Endometrium (tissue), 2 donors: ENCODE data around the gene IQCE.
"Not testable (repeated sequence)": the region's sequence is repeated elsewhere in the genome, so short reads cannot be mapped to it uniquely, and the experiment has no call there.

ENCODE experiments used
- FAIRE-seq: peaks from 2 replicates; lab custom pipeline; 2012; peaks lifted over from hg19 to GRCh38; lab: Jason Lieb, UNC
- donor health status: control.
- donor health status: control.

The IQCE gene

DNA sequence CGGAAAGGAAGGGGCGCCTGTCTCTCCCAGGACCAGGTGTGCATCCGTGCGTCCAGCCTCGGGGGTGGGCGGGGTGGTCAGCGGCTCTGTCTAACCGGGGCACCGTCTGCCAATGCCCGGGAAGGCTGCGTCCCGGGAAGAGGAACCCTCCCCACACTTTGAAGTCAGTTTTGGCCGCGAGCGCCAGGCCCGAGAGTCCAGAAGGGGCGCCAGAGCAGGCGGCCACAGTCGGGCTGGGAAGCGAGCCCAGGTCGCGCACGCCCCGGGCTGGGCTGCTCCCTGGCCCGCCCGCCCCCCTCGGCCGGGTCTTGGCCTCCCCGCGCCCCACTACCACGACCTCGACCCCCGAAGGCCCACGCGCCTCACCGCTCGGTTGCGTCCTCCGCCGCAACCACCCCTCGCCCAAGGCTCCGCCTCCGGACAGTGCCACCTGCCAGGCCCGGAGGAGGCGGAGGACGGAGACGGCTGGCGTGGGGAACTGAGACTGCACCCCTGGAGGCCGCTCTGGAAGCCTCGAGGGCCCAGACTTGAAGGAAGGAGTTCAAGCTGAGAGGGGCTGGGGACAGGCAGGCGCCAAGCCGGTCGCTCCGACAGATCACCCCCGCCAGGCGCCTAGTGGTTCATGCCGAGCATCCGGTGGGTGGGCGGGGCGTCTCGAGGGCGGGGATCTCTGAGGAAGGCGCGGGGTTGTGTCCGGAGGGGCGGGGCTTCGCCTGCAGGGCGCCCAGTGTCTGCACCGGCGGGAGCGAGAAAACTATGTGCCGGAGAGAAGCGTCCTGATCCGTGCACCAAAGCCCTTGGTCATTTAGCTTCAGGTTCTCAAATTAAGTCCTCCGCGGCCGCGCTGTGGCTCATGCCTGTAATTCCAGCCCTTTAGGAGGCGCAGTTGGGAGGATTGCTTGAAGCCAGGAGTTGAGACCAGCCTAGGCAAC lies 3.4 kb upstream of the IQCE start, which contains the start of gene BRAT1:
BRAT1 (minus strand) TSS at position 404 of the 932 bp plus-strand sequence. CDS start 1,093 bp downstream, outside the sequence.
- FAIRE-seq: no peak

DNA sequence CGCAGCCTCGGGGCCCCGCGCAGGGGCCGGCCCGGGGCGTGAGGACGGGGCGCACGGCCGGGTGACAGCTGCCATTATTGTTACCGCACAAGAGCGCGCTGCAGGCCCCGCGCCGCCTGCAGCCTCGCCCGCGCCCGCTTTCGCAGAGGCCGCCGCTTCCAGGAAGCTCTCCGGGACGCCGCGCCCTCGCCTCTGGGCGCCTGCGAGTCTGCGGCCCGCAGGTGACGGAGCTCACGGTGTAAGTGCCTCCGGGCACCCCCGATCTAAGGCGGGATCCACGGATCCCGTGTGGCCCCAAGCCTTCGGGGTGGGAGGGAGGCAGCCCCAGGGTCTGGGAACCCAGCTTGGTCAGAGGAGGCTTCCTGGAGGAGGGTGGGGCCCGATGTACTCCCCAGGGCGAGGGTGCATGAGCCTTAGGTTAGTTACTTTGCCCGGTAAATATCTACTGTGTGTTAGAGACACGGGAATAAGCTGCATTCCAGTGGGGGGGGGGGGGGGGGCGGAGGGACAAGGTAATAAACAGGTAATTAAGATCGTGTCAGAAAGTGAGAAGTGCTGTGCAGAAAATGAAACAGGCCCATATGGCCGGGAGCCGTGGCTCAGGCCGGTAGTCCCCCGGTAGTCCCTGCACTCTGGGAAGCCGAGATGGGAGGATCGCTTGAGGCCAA lies 638 bp downstream of the IQCE start:
- FAIRE-seq: no peak

DNA sequence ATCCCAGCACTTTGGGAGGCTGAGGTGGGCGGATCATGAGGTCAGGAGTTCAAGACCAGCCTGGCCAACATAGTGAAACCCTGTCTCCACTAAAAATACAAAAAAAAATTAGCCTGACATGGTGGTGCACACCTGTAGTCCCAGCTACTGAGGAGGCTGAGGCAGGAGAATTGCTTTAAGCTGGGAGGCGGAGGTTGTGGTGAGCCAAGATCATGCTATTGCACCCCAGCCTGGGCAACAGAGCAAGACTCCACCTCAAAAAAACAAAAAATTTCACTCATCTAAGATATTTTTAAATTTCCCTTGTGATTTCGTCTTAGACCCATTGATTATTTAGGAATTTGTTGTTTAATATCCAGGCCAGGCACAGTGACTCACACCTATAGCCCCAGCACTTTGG lies 5.2 kb downstream of the IQCE start:
- FAIRE-seq: not testable (repeated sequence)

DNA sequence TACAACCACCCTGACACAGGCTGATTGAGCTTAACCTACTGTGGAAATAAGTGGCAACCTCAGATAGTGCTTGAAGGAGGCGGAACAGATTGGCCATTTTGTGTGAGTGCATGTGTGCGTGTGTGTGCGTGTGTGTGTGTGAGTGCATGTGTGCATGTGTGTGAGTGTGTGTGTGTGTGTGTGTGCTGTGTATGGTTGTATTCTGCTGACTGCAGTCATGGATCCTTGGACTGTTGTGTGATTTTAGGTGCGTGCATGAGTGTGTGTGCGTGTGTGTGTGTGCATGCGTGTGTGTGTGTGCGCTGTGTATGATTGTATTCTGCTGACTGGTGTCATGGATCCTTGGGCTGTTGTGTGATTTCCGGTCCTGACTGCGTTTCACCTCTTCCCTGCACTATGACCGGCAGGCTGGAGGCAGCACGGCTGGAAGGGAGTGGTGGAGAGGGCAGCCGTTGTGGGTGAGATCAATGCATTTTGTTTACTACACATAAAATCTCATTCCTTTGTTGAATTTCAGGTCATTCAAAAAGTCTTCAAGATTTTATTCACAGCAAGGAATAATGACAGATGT lies 6.3 kb downstream of the IQCE start:
- no peak for FAIRE-seq

DNA sequence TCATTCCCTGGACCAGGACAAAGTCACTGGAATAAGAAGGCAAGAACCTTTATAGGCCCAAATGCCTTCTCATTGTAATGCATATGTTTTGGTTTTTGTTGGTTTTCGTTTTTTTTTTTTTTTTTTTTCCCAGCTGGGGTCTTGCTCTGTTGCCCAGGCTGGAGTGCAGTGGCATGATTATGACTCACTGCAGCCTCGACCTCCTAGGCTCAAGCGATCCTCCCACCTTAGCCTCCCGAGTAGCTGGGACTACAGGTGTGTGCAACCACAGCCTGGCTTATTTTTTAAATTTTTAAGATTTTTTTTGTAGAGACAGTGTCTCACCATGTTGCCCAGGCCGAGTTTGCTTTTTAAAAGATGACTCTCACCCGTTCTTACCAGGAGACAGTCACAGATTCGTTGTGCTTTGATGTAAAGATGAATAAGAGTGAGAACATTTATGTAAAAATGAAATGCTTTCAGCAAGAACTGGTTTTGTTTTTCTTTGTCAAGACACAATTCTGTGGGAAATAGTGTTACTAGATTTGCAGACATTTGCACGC lies 7.6 kb downstream of the IQCE start:
- no peak for FAIRE-seq

DNA sequence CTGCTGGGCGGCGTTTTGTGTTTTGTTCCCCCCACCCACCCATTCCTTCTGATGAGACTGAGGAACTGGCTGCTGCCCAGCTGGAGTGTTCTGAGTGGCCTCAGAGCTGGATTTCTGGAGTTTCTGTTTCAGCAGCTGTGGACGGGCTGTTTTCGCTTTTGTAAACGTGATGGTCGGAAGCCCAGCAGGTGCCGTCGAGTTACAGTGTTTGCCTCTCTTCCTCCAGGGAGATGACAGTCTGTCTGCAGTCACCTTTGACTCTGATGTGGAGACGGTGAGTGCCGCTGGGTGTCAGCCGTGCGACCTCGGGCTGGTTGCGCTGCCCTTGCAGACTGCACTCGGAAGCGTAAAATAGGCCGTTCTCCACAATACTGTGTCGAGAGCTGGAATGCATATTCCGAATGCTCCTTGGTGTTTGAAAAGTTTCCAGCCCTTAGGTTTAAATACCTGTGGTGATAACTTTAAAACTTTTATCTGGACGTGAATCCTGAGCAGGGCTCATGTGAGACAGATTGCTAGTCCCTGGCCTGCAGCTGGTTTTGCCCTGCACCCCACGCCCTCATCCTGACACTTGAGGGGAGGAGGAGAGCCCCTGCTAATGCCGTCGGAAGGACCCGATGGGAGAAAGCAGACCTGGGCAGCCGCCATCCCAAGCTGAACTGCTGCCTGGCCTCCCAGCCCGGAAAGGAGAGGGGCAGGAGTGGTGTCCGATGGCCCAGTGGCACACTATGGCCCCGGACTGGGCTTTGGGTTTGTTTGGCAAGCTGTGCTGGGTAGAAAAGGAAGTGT lies 8.3 kb downstream of the IQCE start:
- FAIRE-seq: no peak

DNA sequence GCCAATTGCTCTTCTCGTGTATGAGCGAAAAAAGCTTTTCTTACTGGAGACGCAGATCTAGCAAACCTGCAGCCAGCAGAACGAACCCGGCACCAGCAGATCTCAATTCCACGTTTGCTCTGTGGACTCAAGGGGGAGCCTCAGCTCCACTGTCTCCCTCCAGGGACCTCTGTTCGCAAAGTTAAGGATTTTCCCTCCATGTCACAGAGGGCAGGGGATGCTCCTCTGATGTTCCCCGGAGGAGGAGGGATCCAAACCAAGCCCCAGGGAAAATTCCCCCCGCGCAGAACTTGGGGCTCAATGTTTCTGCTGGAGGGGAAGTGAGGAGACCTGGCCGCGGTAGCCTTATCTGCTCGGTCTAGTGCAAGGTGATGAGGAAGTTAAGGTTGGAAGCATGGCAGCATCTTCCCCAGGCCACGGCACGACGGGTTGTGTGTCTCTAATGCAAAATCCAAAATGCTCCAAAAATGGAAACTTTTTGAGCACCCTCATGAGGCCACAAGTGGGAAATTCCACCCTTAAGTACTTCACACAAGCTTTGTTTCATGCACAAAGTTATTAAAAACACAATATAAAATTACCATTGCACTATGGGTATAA lies 9.0 kb downstream of the IQCE start:
- no peak for FAIRE-seq

DNA sequence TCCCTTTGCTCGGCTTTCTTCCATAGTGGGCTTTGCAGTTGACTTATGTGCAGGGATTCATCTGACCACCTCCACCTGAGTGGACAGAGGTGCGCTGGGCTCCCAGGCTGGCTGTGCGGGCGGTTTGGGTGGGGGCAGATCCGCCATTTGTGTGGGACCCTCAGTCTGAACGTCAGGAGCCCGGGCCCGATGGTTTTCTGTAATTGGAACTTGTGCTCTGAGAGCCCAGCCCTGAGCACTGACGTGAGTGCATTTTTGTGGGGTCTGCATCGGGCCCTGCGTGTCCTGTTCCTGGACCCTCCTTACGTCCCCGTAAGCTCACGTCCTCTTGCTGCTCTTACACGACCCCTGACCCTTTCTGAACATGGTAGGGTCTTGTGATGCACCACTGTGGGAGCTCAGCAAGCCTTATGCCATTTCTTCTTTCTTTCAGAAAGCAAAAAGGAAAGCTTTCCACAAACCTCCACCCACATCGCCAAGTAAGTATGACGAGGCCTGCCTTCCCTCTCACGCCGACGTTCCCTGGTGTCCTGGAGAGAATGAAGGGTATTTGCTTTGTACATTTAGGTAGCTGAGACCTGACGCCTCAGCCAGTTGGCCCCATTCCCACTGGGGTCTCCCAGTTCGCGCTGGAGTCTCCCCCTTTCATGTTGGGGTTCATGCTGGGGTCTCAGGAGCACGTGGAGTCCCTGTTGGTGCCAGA lies 9.9 kb downstream of the IQCE start:
- no peak for FAIRE-seq

DNA sequence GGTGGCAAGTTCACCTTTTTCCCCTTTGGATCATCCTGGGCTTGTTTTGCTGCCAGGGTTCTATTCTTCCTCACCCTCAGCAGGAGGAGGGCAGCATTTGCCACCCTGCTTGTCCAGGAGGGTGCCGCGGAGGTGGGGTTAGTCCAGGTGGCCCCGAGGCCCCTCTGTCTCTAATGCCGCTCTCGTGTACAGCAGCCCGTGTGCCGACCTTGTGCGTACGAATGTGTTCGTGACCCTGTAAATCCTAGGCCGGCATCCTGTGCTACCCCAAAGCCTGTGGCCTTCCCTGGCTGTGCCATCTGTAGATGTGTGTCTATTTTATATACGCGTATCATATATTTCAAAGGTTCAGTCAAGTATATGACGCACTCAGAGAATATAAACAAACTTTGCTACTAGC lies 10.6 kb downstream of the IQCE start:
- FAIRE-seq: no peak

DNA sequence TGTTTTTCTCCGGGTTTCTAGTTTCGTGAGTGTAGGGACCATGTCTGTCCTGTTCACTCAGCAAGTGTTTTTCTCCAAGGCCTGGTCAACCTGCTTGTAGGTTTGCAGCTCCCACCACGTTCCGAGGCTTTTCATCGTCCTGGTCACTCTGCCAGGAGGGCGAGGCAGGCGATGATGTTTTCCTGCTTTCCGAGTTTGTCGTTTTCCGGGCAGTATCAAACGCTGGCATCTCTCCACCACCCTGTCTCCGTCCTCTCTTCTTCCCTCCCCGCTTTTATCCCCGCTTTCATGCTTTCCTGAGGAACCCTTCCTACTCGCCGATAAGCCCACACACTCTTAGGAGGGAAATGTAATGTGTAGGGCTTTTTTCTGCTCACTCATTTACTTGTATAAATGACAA lies 11.2 kb downstream of the IQCE start:
- FAIRE-seq: no peak

DNA sequence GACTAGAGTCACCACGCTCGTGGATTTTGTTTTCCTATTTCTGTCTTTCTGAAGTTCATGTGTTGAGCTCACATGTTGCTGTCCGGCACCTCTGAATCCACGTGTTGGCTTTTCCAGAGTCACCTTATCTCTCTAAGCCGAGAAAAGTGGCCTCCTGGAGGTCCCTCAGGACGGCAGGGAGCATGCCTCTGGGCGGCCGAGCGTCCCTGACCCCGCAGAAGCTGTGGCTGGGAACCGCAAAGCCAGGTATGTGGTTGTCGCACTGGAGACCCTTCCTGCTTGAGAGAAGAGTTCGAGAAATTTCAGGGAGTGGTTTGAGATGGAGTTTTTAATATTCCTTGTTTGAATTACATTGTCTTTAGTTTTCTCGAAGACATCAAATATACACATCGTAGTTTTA lies 12.6 kb downstream of the IQCE start:
- no peak for FAIRE-seq

DNA sequence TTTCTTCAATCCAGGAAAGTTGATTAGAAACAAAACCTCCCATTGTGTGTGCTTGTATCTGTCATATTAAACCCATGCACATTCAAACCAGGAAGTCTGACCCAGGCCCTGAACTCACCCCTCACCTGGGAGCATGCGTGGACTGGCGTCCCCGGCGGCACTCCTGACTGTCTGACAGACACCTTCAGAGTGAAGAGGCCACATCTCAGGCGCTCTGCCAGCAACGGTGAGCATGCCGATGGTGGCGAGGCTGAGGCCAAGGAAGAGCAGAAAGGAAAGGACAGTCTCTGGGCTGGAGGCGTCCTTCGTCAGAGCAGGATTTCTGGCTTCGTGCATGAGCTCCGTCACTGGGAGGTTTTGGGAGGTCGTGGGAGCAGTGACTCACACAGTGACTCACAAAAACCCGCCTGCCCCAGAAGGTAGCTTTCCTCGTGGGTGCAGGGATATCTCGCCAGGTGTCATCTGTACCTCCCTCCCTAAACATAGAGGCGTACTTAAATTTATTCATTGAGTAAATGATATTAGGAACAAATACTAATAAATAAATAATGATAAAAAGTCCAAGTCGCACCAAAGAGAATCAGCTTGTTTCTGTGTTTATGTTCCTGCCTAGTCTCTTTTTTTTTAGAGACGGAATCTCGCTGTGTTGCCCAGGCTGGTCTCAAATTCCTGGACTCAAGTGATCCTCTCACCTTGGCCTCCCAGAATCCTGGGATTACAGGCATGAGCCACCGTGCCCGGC lies 13.5 kb downstream of the IQCE start:
- no peak for FAIRE-seq

DNA sequence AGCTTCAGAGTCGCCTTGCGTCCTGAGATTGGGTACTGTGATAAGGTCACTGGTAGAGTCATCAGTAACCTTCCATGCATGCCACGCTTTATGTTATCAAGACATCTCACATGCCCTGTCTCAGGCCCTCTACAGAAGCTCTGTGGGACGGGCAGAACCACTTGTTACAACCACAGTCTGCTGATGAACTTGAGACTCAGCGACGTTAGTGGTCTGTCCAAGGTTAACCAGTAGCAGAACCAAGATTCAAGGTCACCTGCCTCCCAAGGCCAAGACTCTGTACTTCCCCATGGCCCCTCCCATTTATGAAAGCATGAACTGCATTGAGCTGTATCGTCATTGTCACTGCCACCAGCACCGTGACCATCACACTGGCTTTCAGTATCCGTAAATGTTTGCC lies 15.0 kb downstream of the IQCE start:
- FAIRE-seq: no peak

DNA sequence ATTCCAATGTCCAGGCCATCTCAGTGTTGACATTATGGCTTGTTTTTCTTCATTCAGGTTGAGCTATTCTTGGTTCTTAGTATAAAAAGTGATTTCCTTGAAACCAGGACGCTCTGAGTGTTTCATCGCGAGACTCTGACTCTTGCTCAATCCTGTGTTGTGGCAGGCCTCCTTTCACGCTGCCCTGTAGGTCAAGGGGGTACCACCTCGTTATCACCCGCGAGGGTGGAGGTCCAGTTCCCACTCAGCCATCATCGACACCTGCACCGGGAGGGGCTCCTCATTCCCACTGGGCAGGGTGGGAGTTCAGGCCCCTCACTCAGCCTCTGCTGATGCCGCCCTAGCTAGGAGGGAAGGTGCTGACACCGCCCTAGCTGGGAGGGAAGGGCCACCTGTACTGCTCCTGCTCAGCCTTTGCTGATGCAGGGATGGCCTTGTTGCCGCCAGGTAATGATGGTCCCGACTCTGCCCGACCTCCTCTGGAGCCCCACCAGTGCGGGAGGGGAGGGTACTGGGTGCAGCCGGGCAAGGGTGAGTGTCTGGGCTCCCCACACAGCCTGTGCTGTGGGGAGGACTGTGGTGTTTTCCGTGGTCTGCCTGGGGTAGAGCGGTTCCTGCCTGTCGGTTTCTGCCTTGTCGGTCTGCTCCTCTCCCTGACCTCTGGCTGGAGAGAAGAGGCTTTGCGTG lies 16.4 kb downstream of the IQCE start:
- FAIRE-seq: no peak

DNA sequence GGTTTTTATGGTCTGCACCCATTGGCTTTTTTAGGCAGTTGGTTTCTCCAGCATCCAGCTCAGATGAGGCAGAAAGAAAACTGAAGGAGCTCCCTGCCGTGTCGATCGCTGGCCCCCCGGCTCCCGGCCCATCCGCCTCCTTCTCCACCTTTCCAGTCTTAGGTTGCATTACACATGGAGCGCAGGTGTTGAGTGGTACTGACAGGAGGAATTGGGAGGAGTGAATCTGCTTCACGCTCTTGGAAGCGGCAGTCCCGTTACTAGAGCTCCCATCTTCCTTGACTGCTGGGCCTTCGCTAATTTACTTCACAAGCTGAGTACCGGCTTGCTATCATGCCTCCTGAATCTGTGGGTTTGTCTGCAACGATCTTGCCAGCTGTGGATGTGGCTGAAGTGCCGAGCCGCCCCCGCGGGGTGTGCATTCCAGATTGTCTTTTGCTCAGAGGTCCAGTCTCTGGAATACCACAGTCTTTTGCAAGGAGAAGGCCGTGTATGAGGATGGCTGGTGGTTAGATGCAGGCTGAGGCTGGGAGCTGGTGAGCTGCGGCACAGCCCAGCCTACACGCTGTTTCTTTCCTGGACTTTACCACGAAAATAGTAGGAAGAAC lies 17.1 kb downstream of the IQCE start:
- no peak for FAIRE-seq

DNA sequence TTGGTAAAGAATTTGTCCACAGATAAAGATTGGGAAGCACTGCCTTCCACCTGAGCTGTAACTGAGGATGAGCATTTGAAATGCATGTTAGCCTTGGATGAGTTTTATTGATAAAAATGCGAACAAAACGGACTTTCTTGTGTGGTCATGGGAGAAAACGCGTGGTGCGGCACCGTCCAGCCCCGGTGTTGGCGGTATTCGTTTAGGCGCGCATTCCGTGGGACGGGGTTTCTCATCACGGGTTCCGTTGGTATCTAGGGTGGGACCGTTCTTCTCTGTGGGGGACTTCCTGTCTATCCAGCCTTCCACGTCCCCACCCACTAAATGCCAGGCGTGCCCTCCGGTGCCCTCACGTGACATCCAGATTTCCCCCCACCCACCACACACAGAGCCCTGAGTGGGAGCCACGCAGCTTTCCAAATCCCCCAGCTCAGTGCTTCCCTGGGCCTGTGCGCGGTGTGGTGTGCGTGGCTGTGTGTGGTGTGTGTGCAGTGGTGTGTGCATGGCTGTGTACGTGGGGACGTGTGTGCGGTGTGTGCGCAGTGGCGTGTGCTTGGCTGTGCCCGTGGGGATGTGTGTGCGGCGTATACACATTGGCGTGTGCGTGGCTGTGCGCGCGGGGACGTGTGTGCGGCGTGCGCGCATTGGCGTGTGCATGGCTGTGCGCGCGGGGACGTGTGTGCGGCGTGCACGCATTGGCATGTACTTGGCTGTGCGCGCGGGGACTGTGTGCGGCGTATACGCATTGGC lies 18.1 kb downstream of the IQCE start:
- no peak for FAIRE-seq

DNA sequence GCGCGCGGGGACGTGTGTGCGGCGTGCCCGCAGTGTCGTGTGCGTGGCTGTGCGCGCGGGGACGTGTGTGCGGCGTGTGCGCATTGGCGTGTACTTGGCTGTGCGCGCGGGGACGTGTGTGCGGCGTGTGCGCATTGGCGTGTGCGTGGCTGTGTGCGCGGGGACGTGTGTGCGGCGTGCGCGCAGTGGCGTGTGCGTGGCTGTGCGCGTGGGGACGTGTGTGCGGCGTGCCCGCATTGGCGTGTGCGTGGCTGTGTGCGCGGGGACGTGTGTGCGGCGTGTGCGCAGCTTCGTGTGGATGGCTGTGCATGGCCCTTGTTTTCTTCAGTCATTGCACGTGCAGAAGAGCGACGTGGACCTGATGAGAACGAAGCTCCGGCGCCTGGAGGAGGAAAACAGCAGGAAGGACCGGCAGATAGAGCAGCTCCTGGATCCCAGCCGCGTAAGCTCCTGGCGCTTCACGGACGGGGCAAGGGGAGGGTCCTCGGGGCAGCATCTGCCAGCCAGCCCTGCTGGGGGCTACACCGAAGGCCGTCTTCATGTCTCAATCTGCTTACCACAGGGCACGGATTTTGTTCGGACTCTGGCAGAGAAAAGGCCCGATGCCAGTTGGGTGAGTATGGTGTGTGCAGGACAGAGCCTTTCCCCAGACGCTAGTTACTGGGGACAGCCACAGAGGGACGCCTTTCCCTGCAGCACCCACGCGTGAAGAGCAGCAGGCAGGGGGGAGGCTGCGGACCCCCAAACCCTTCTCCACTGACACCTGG lies 19.3 kb downstream of the IQCE start:
- no peak for FAIRE-seq

DNA sequence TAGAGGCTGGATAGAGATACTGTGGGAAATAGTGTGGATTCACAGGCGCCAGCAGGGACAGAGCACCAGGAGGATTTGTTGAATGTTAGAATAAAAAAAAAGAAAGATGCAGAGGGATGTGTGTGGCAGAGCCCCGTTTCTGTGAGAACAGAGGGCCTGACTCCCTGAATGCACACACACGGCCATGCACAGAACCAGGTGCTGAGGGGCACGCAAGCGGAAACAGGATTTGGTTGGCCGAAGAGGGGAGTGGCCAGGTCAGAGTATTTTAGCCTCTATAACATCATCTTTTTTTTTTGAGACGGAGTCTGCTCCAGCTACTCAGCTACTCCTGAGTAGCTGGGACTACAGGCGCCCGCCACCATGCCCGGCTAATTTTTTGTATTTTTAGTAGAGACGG lies 21.9 kb downstream of the IQCE start:
- FAIRE-seq: no peak
